H9 (cell line): ENCODE data around the gene SMARCAL1. TPM values are rescaled to one million over a fixed set of nuclear protein-coding genes. Genes with fewer than 3 reads are reported as not detected.

ENCODE experiments used
- DNase-seq: peaks from one replicate; pipeline ENCODE4 v3.0.0-alpha.2; 2017
- H2AFZ ChIP-seq: one replicate; pipeline ENCODE4 v1.6.1; 2013; ENCODE audit warnings: mild to moderate bottlenecking, low read length, control low read depth, moderate library complexity
- H2AK5ac ChIP-seq: 2 replicates; pipeline ENCODE4 v1.6.1; 2013; ENCODE audit warnings: low read length, control low read depth, mixed read lengths; ENCODE audit not compliant: insufficient read length
- H2BK120ac ChIP-seq: one replicate; pipeline ENCODE4 v1.6.1; 2013; ENCODE audit warnings: low read depth, mild to moderate bottlenecking, low read length, control low read depth, inconsistent platforms; ENCODE audit not compliant: poor library complexity, severe bottlenecking
- H2BK12ac ChIP-seq: 2 replicates; pipeline ENCODE4 v1.6.1; 2013; ENCODE audit warnings: low read length, control low read depth, mixed read lengths, low read depth; ENCODE audit not compliant: insufficient read length
- H2BK15ac ChIP-seq: 2 replicates; pipeline ENCODE4 v1.6.1; 2013; ENCODE audit warnings: low read depth, low read length, control low read depth
- H2BK20ac ChIP-seq: one replicate; pipeline ENCODE4 v1.6.1; 2013; ENCODE audit warnings: low read depth, mild to moderate bottlenecking, low read length, control low read depth, inconsistent platforms; ENCODE audit not compliant: poor library complexity, severe bottlenecking
- H2BK5ac ChIP-seq: 2 replicates; pipeline ENCODE4 v1.6.1; 2013; ENCODE audit warnings: low read length, control low read depth, mixed read lengths; ENCODE audit not compliant: insufficient read length
- H3K14ac ChIP-seq: 2 replicates; pipeline ENCODE4 v1.6.1; 2013; ENCODE audit warnings: low read length, control low read depth; ENCODE audit not compliant: insufficient read depth
- H3K18ac ChIP-seq: 2 replicates; pipeline ENCODE4 v1.6.1; 2013; ENCODE audit warnings: low read depth, mild to moderate bottlenecking, mixed read lengths, low read length, control low read depth; ENCODE audit not compliant: insufficient read length
- H3K23ac ChIP-seq: 2 replicates; pipeline ENCODE4 v1.6.1; 2013; ENCODE audit warnings: low read length, control low read depth, mixed read lengths, low read depth; ENCODE audit not compliant: insufficient read length
- H3K23me2 ChIP-seq: 2 replicates; pipeline ENCODE4 v1.6.1; 2013; ENCODE audit warnings: low read depth, mild to moderate bottlenecking, mixed read lengths, low read length, control low read depth; ENCODE audit not compliant: insufficient read length, poor library complexity, severe bottlenecking
- H3K27ac ChIP-seq: 2 replicates; pipeline ENCODE4 v1.5.1; 2013; ENCODE audit warnings: low read length, control low read depth, mixed read lengths, low read depth; ENCODE audit not compliant: insufficient read length
- H3K27me3 ChIP-seq: 2 replicates; pipeline ENCODE4 v1.6.1; 2013; ENCODE audit warnings: low read length, control low read depth, inconsistent platforms; ENCODE audit not compliant: insufficient read depth
- H3K4ac ChIP-seq: 2 replicates; pipeline ENCODE4 v1.6.1; 2013; ENCODE audit warnings: low read depth, mild to moderate bottlenecking, control low read depth, inconsistent platforms, low read length, moderate library complexity
- H3K4me1 ChIP-seq: 2 replicates; pipeline ENCODE4 v1.6.1; 2013; ENCODE audit warnings: low read length, control low read depth, inconsistent platforms; ENCODE audit not compliant: insufficient read depth
- H3K4me2 ChIP-seq: 2 replicates; pipeline ENCODE4 v1.6.1; 2013; ENCODE audit warnings: low read length, control low read depth, mixed read lengths; ENCODE audit not compliant: insufficient read length, insufficient read depth
- H3K56ac ChIP-seq: 2 replicates; pipeline ENCODE4 v1.6.1; 2013; ENCODE audit warnings: low read depth, mild to moderate bottlenecking, mixed read lengths, low read length, control low read depth; ENCODE audit not compliant: insufficient read length
- H3K79me1 ChIP-seq: 2 replicates; pipeline ENCODE4 v1.6.1; 2013; ENCODE audit warnings: low read depth, mild to moderate bottlenecking, moderate library complexity, low read length, control low read depth, inconsistent platforms; ENCODE audit not compliant: insufficient read depth, poor library complexity, severe bottlenecking
- H3K79me2 ChIP-seq: 2 replicates; pipeline ENCODE4 v1.6.1; 2013; ENCODE audit warnings: low read length, control low read depth, inconsistent platforms; ENCODE audit not compliant: insufficient read depth
- H3K9ac ChIP-seq: 2 replicates; pipeline ENCODE4 v1.6.1; 2013; ENCODE audit warnings: low read length, control low read depth, mixed read lengths; ENCODE audit not compliant: insufficient read length; ENCODE audit errors: extremely low read depth
- H3K9me3 ChIP-seq: one replicate; pipeline ENCODE4 v1.6.1; 2013; ENCODE audit warnings: low read depth, low read length, inconsistent platforms; ENCODE audit not compliant: control insufficient read depth
- H3T11ph ChIP-seq: one replicate; pipeline ENCODE4 v1.6.1; 2013; ENCODE audit warnings: mild to moderate bottlenecking, low read length, control low read depth, inconsistent platforms
- H4K20me1 ChIP-seq: one replicate; pipeline ENCODE4 v1.6.1; 2013; ENCODE audit not compliant: control insufficient read depth, insufficient read length, insufficient read depth
- H4K5ac ChIP-seq: 2 replicates; pipeline ENCODE4 v1.6.1; 2013; ENCODE audit warnings: low read depth, mild to moderate bottlenecking, mixed read lengths, low read length, control low read depth; ENCODE audit not compliant: insufficient read length
- H4K8ac ChIP-seq: replicated peaks from 2 replicates; pipeline ENCODE4 v1.6.1; 2013; ENCODE audit warnings: low read length, control low read depth, mixed read lengths, low read depth; ENCODE audit not compliant: insufficient read length
- H4K91ac ChIP-seq: 2 replicates; pipeline ENCODE4 v1.6.1; 2013; ENCODE audit warnings: low read depth, mild to moderate bottlenecking, moderate library complexity, mixed read lengths, low read length, control low read depth; ENCODE audit not compliant: insufficient read length
- H3K27ac Mint-ChIP-seq, 3 experiments: 2 replicates in 2 of 3; 3 replicates in 1 of 3; pipeline ENCODE4 v1.8.0; 2020 to 2021; ENCODE audit warnings: mixed read lengths in 3 of 3, mild to moderate bottlenecking in 1 of 3, moderate library complexity in 1 of 3
- H3K27me3 Mint-ChIP-seq: 2 replicates; pipeline ENCODE4 v1.8.0; 2021; ENCODE audit warnings: low read depth, mild to moderate bottlenecking, moderate library complexity, mixed read lengths
- H3K36me3 Mint-ChIP-seq, 3 experiments: 2 replicates in 2 of 3; 3 replicates in 1 of 3; pipeline ENCODE4 v1.8.0; 2020 to 2021; ENCODE audit warnings: low read depth in 3 of 3, mixed read lengths in 3 of 3; ENCODE audit not compliant: insufficient read depth in 1 of 3
- H3K4me1 Mint-ChIP-seq, 2 experiments: 2 replicates each; pipeline ENCODE4 v1.8.0; 2020; ENCODE audit warnings: mixed read lengths in 2 of 2
- H3K4me3 Mint-ChIP-seq, 2 experiments: 2 replicates in 1 of 2; 3 replicates in 1 of 2; pipeline ENCODE4 v1.8.0; 2020 to 2021; ENCODE audit warnings: mild to moderate bottlenecking in 2 of 2, mixed read lengths in 2 of 2, moderate library complexity in 1 of 2
- H3K9me3 Mint-ChIP-seq, 2 experiments: 2 replicates in 1 of 2; 3 replicates in 1 of 2; pipeline ENCODE4 v1.8.0; 2020; ENCODE audit warnings: mild to moderate bottlenecking in 2 of 2, mixed read lengths in 2 of 2, moderate library complexity in 1 of 2
- CTCF ChIP-seq: fragments of 200-600 bp; sonication (generic); conservative IDR thresholded peaks from 3 replicates; pipeline ENCODE4 v1.8.0; 2021; ENCODE audit warnings: antibody characterized with exemption, mild to moderate bottlenecking
- WGBS: extraction: QIAGEN DNeasy Blood & Tissue Kit; methylation state at CpG from one replicate; pipeline ENCODE4 v1.1.7; 2013; ENCODE audit warnings: missing lambda C conversion rate, low lambda C conversion rate, mixed read lengths; ENCODE audit not compliant: insufficient read length; ENCODE audit errors: extremely low coverage; 5-methylcytosine and 5-hydroxymethylcytosine counted together
- total RNA-seq: library from RNA; stranded (reverse); gene quantifications from 2 replicates; pipeline ENCODE4 v1.2.1, GENCODE V29; 2021

Gene SMARCAL1
- total RNA-seq, 1 experiment from 2014 or later = 16.5 TPM

GRCh38 chr2:216385478-216385877 is 26.8 kb upstream of the SMARCAL1 start:
- H3K56ac ChIP-seq = no peak overlapping the region
- no peak overlapping the region for H4K91ac ChIP-seq
- no peaks in the 10 kb centered on the region for H3K23me2 ChIP-seq
- H3K9me3 Mint-ChIP-seq = no peaks in the 10 kb centered on the region
- peaks cover 3% of the 10 kb centered on the region for H3K4me1 ChIP-seq
- no peaks in the 10 kb centered on the region; a peak in 1 of 7 replicates for H3K36me3 Mint-ChIP-seq
- no peaks in the 10 kb centered on the region for H4K20me1 ChIP-seq
- no peak overlapping the region for H3K23ac ChIP-seq
- H3K27me3 ChIP-seq = no peaks in the 10 kb centered on the region
- H2BK15ac ChIP-seq = no peak overlapping the region
- no peaks in the 10 kb centered on the region for H3K79me1 ChIP-seq
- H4K8ac ChIP-seq = no peak overlapping the region
- H3T11ph ChIP-seq = no peak overlapping the region
- H3K27ac ChIP-seq = no peak overlapping the region
- H2BK20ac ChIP-seq = no peak overlapping the region
- WGBS = no CpG with 5 or more reads among the region's 2 CpGs
- no peak overlapping the region for H2BK5ac ChIP-seq
- H3K9ac ChIP-seq = no peak overlapping the region
- no peak overlapping the region for H3K14ac ChIP-seq
- no peak overlapping the region for H3K4me3 Mint-ChIP-seq
- H2AFZ ChIP-seq = no peak overlapping the region
- peaks cover 8 to 11% of the 10 kb centered on the region in 2 experiments; a peak in 3 of 4 replicates for H3K4me1 Mint-ChIP-seq
- no peak for TF ChIP-seq CTCF
- H2BK12ac ChIP-seq = no peak overlapping the region
- H3K79me2 ChIP-seq = no peaks in the 10 kb centered on the region
- H3K4ac ChIP-seq = no peak overlapping the region
- H4K5ac ChIP-seq = no peak overlapping the region
- no peak overlapping the region for H2BK120ac ChIP-seq
- DNase-seq = no peak
- peak overlapping the region in 1 of 3 experiments; percentile 2; a peak in 1 of 7 replicates for H3K27ac Mint-ChIP-seq
- H3K4me2 ChIP-seq = no peak overlapping the region
- H3K18ac ChIP-seq = no peak overlapping the region
- H3K9me3 ChIP-seq = no peaks in the 10 kb centered on the region
- no peak overlapping the region for H2AK5ac ChIP-seq
- H3K27me3 Mint-ChIP-seq = peaks cover 4% of the 10 kb centered on the region; the same call in 1 of the 2 replicates
